Esophagus squamous epithelium (tissue), 4 donors: ENCODE results near the gene MLLT1.

Experiments
- POLR2A ChIP-seq, 4 donors: fragments of 450-650 bp; IDR thresholded peaks; one replicate each; pipeline ENCODE4 v1.6.1; 2017; ENCODE audit warnings: antibody characterized with exemption in 4 of 4, mild to moderate bottlenecking in 4 of 4, moderate library complexity in 3 of 4
- TF ChIP-seq, protein P1 (sequence below), 6 experiments: fragments of 450-650 bp in 4 of 6; fragments of 200-600 bp in 2 of 6; sonication (generic) in 2 of 6; IDR thresholded peaks; one replicate each; pipeline ENCODE4 v1.5.1; 2016 to 2019; ENCODE audit warnings: antibody characterized with exemption in 6 of 6, mild to moderate bottlenecking in 4 of 6, moderate library complexity in 4 of 6

DNA sequence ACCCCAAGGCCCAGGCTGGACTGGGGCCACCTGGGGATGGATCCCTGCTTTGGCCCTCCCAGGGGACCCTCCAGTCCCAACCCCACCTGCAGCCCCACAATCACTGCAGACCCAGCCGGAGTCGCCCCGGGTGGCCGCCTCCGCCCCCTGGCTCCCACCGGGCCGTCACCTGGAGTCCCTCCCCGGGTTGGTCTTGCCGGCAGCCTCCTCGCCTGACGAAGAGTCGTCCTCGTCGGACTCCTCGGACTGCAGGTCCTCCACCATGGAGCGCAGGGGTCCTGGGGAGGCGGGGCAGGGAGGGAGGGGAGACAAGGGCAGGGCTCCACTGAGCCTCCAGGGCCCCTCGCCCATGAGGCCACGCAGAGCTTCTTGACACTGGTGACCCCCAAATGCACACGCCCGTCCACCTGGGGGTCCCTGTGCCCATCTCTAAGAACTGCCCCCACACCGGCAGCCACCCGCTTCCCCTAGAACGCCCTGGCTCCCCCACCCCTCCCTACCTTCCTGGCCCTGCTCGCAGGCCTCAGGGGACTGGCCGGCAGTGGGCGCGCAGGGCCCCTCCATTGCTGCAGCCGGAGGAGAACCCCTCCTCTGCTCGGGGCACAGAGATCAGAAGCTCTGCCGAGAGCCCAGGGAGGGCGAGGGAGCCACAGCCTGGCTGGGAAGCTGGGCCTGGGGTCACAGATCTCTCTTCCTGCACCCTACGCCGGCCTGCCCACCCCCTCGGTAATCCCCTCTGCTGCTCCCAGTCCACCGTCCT is 63.4 kb downstream of the MLLT1 start:
- no peak for TF ChIP-seq POLR2A (IDR thresholded peaks at IDR 0.05)
- TF ChIP-seq, protein P1, sequence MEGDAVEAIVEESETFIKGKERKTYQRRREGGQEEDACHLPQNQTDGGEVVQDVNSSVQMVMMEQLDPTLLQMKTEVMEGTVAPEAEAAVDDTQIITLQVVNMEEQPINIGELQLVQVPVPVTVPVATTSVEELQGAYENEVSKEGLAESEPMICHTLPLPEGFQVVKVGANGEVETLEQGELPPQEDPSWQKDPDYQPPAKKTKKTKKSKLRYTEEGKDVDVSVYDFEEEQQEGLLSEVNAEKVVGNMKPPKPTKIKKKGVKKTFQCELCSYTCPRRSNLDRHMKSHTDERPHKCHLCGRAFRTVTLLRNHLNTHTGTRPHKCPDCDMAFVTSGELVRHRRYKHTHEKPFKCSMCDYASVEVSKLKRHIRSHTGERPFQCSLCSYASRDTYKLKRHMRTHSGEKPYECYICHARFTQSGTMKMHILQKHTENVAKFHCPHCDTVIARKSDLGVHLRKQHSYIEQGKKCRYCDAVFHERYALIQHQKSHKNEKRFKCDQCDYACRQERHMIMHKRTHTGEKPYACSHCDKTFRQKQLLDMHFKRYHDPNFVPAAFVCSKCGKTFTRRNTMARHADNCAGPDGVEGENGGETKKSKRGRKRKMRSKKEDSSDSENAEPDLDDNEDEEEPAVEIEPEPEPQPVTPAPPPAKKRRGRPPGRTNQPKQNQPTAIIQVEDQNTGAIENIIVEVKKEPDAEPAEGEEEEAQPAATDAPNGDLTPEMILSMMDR (IDR thresholded peaks at IDR 0.05): no peak
